GM19324 (cell line): ENCODE data around the gene ZNF716.
"Not testable (repeated sequence)": the region's sequence is repeated elsewhere in the genome, so short reads cannot be mapped to it uniquely, and the experiment has no call there.

Experiments
- ATAC-seq: cut with Tn5 transposase; IDR thresholded peaks from one replicate; pipeline ENCODE4 v1.9.1; 2021; ENCODE audit warnings: mild to moderate bottlenecking, moderate library complexity; ENCODE audit not compliant: unreplicated experiment, low FRiP score

The ZNF716 gene

GRCh38 chr7:57449904-57450303 lies at the start of gene ZNF716:
Gene ZNF716, plus strand, starts transcription at chr7:57450177. Its CDS starts 112 bp downstream, at chr7:57450289.
- ATAC-seq = no peak

GRCh38 chr7:57400531-57401155 lies 49.3 kb upstream of the ZNF716 start:
- ATAC-seq = no peak

GRCh38 chr7:57403051-57403450 lies 46.9 kb upstream of the ZNF716 start:
- ATAC-seq = not testable (repeated sequence)

GRCh38 chr7:57403601-57404342 lies 46.2 kb upstream of the ZNF716 start:
- ATAC-seq = no peak

GRCh38 chr7:57404343-57404966 lies 45.5 kb upstream of the ZNF716 start:
- ATAC-seq = no peak

- no peak for ATAC-seq
Observed at GRCh38 chr7:57404967-57405421, 45.0 kb upstream of the ZNF716 start.

- no peak for ATAC-seq
Observed at GRCh38 chr7:57407125-57407524, 42.9 kb upstream of the ZNF716 start.

GRCh38 chr7:57412168-57412567 lies 37.8 kb upstream of the ZNF716 start:
- no peak for ATAC-seq

GRCh38 chr7:57412618-57413017 lies 37.4 kb upstream of the ZNF716 start:
- no peak for ATAC-seq

- ATAC-seq = no peak
Observed at GRCh38 chr7:57413529-57414398, 36.2 kb upstream of the ZNF716 start.

- ATAC-seq = no peak
Observed at GRCh38 chr7:57414415-57414814, 35.6 kb upstream of the ZNF716 start.

GRCh38 chr7:57414852-57415251 lies 35.1 kb upstream of the ZNF716 start:
- no peak for ATAC-seq

GRCh38 chr7:57415326-57415725 lies 34.7 kb upstream of the ZNF716 start:
- no peak for ATAC-seq

- ATAC-seq = no peak
Observed at GRCh38 chr7:57415730-57416129, 34.2 kb upstream of the ZNF716 start.

- ATAC-seq = no peak
Observed at GRCh38 chr7:57416601-57417358, 33.2 kb upstream of the ZNF716 start.

GRCh38 chr7:57417736-57418135 lies 32.2 kb upstream of the ZNF716 start:
- no peak for ATAC-seq

GRCh38 chr7:57423768-57424167 lies 26.2 kb upstream of the ZNF716 start:
- ATAC-seq = no peak

GRCh38 chr7:57424515-57425238 lies 25.3 kb upstream of the ZNF716 start:
- ATAC-seq = no peak

- ATAC-seq = no peak
Observed at GRCh38 chr7:57425239-57425944, 24.6 kb upstream of the ZNF716 start.
